HG03045 (cell line): ENCODE data around the gene GNA12.
"Not testable (repeated sequence)": the region's sequence is repeated elsewhere in the genome, so short reads cannot be mapped to it uniquely, and the experiment has no call there.

Experiments used
- ATAC-seq: cut with Tn5 transposase; IDR thresholded peaks from one replicate; pipeline ENCODE4 v1.9.1; 2021; ENCODE audit warnings: mild to moderate bottlenecking, moderate library complexity; ENCODE audit not compliant: unreplicated experiment

The GNA12 gene

DNA sequence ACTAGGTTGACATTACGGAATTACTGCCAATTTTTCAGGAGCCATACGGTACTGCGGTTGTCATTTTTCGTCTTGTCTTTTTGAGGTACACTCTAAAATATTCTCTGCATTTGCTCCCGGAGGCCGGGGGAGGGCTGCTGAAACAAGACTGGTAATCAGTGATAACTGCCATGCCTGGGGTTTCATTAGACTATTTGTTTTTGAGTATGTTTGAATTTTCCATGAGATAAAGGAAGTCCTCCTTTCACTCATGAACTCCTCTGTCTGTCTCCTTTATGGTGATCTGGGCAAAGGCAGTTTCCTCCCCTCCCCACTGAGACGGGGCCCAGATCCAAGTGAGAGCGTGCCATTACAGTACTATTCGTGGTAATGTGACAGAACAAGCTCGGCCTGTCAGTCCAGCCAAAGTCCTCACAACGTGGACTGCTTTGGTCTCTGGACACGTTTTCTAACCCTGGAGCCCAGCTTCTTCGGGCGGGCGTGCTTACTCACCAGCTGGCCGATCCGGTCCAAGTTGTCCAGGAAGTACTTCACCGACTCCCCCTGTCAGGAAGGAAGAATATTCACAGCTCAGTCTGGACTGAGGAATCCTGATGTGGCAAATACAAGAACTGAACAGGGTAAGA lies 111.0 kb downstream of the GNA12 start:
- ATAC-seq = no peak

DNA sequence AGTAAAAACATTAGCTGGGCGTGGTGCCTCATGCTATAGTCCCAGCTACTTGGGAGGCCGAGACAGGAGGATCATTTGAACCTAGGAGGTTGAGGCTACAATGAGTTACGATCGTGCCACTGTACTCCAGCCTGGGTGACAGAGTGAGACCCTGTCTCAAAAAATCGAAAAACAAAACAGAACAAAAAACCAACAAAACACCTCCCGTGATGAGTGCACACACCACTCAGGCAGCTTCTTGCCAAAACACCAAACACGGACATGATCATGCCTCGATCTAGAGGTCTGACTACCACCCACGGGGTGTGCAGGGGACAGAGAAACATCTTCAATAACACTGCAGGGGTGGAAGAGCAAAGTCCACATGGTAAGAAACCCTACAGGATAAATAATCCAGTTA lies 111.7 kb downstream of the GNA12 start:
- no peak for ATAC-seq

DNA sequence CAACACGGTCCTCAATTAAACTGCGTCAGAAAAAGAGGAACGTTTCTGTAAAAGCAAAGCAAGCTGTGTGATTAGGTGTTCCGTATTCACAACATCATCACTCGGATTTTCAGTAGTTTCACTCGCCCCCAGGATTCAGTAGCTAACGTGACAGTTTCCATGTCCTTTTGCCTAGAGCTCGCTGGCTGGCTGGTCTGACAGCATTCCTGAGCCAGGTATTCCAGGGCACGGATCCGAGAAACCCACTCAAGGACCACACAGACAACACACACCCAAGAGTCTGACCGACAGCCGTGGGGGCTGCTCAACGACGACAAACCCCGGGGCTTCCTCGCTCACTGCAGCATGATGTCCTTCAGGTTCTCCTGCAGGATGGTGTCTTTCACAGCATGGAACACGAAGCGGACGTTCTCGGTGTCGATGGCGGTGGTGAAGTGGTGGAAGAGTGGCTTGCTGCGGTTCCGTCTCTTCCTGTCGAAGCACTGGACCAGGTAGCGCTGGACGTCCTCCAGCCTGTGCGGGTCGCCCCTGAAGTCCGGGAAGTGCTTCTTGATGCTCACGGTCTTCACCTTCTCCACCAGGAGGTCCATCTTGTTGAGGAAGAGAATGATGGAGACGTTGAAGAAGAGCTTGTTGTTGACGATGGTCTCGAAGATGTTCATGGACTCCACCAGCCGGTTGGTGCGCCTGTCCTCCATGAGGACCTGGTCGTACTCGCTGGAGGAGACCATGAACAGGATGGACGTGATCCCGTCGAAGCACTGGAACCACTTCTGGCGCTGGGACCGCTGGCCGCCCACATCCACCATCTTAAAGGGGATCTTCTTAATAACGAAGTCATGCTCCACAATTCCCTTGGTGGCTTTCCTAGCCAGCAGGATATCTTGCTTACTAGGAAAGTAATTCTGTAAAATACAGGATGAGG lies 113.0 kb downstream of the GNA12 start:
- no peak for ATAC-seq

DNA sequence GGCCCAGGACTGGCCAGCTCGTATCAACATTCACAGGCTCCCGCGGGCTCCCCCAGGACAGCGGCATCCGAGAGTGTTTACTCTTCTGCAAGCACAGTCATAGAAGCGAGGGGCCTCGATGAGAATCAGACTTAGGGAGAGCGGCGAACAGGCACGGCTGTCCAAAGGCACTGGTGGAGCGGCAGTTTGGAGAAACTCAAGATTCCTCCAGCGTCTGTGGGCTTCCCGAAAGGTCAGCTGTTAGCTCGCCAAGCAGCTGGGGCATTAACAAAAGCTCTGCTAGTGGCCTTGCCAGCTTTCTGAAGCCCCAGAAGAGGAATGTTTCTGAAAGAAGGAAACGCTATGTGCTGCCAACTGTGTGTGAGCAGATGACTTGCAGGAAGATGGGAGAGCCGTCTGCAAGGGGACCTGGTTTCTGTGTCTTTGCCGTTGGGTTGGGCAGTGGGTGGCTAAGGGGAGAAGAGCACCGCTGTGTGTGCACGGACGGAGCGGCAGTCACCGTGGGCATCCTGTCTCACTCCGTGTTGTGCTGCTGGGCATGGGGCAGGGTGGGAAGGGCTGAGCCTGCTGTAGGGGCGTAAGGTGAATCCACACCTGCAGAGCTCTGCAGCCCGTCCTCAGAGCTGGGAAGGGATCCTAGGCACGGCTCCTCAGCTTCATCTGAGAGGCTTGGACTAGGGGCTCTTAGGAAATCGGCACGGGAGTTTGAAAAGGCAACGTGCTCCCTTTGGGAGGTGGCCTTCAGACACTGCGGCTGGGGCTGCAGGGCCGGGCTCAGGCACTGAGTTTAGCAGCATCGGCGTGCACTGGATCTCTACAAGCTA lies 114.0 kb downstream of the GNA12 start:
- no peak for ATAC-seq

DNA sequence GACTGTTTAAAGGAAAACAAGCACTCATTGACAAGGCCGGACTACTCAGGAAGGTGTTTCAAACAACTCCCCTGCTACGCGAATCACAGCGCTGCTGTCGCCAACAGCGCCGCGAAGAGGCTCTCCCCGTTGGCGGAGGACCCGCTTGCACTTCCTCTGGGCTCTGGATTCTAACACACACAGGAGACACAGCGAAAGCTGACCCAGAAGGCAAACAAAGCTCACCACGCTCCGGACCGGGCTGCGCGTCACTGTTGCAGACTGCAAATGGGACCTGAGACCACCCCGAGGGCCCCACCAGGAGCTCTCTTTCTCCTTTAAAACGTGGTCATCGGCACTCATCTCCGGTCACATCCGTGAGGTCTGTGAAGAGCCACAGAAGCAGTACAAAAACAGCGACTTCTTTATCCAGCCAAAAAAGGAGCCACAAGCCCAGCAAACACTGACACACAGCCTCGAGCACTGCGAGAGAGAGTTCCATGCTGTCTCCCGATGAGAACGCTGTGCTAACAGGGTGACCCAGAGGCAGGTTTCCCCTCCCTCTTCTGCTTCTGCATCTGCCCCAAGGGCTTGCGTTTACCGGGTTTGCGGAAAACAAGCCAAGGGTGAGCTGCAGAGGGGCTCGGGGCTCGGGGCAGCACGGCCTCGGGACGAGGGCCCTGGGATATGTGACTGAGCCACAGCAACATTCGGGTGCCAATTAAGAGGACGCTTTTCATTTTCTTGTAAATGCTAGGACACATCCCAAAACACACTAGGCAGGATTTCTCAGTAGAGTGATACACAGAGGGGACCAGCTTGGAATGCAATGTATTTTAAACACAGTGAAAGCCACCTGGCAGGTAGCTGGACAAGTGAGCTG lies 114.8 kb downstream of the GNA12 start:
- no peak for ATAC-seq

DNA sequence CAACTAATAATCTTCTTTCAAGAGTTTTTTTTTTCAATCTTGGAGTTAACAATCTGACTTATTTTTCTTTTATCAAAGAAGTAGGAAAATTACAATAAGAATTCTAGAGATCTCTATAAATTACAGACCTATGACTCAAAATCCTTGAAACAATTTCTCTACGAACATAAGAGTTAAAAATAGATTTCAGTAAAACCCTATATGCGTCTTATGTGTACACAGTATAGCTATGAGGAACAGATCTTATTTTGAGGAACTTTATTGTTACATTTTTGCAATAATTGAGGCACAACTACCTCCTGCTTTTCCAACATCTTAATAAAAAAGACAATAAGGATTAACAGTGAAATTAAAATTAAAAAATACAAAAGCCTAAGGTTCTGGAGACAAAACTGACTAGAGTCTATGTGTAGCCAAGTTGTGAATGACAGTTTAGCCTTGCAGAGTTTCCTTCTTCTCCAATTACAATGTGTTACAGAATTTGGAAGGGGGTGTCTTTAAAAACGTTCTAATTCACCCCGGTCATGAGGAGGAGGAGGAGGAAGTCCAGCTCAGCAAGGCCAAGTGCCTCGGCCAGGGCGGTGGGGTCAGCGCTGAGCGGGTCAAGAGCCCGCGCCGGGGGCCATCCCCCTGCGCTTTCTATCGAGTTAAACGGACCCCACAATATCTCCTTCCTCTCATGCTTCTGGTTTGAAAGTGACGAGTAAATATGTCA lies 115.6 kb downstream of the GNA12 start:
- no peak for ATAC-seq

DNA sequence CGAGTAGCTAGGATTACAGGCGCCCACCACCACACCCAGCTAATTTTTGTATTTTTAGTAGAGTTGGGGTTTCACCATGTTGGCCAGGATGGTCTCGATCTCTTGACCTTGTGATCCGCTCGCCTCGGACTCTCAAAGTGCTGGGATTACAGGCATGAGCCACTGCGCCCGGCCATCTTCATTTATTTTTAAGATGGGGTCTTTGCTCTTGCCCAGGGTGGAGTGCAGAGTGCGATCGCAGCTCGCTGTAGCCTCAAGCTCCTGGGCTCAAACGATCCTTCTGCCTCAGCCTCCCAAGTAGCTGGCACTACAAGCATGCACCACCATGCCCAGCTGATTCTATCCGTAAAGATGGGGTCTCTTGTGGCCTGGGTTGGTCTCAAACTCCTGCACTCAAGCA lies 116.9 kb downstream of the GNA12 start:
- ATAC-seq = not testable (repeated sequence)

DNA sequence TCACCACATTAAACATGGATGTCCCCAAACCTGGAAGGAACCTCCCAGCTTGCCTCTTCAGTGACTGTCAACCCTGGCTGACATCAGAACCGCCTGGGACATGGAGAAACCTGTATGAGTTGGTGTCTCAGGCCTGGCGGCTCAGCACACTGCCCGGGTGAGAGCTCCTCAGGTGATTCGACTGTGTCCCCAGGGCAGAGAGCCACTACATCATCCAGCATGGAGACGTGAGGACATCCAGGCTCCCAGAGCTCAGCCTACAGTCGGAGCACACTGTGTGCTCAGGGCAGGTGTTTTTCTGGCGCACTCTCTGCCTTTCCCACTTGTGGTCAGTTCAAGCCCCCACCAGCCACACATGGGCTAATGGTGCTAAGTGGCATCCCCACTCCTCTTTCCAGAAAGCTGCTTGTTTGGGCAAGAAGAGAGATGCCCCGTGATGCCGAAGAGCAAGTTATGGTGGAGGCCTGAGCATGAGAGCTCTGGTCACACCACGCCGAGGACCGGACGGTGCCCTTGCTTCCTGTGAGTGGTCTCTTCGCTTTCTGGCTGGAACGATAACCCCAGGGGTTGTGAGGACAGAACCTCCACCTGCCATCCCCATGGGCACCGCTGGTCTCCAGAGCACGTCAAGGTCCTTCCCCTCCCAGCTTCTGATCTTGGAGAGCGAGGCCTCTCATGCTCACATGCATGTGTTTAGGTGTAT lies 117.6 kb downstream of the GNA12 start:
- ATAC-seq = no peak

DNA sequence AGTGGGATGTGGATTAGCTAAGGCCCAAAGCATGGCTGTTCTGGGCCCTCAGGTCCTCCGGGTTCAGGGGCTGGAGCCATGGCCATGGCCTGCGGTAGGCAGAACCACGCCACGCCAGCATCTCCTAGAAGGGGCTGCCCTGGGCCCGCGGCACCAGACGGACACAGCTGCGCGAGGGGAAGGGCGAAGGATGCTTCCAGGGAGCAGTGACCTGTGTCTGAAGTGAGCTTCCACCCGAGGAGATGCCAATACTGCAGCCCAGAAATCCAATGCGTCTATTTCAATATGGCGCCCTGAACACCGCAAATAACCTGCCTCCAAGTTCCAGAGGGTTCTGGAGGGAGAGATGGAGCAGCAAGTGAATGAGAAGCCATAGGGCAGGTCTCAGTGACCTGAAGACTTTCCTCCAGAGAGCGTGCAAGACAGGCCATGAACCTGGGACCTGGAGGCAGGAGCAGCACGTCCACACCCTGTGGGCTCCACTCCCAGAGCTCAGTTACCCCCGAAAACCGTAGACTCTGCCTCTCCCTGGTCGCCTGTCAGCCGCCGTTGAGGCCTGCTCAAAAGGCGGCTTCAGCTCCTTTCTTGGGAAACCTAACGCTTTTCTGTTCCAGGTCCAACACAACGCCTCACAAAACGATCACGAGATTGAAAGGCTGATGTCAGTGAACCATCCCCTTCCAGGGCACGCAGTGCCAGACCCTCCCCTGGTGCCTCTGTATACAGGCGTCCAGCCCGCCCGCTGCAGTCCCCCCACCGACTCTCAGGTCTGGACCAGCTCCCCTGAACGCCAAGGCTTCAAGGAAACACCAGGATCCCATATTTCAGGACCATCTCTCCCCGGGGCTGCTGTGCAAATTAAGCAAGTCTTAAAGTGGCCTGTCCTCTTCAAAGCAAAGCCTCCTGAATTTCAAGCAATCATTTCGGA lies 118.7 kb downstream of the GNA12 start:
- ATAC-seq = no peak

DNA sequence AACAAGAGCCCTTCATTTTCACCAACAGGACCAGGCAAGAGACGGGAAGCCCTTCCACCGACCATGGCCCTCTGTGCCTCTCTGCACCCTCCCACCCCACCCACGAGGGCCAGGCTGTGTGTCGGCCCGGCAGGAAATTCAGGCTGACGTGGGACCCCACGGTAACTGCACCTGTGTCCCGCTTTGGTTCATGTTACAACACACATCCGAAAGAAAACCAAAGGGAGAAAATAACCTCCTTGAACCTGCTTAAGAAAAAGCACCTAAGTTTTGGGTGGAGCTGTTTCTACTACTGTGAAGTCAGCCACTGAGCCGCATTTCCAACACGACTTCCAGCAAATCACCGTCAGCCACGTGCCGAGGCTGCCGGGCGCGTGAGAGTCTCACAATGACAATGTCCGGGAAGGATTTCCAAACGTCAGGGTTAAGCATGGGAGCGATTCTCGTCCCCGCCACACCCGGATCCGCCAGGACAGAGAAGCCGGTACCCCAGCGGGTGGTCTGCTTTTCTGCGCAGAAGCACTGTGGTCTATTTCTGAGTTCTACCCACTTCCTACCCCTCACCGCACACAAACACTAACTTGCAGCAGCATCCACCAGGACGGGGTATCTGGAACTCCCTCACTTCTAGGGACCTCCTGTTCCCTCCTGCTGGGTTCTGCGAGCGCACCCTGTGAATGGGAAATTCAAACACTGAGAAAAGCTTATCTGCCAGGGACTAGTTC lies 119.5 kb downstream of the GNA12 start:
- no peak for ATAC-seq

DNA sequence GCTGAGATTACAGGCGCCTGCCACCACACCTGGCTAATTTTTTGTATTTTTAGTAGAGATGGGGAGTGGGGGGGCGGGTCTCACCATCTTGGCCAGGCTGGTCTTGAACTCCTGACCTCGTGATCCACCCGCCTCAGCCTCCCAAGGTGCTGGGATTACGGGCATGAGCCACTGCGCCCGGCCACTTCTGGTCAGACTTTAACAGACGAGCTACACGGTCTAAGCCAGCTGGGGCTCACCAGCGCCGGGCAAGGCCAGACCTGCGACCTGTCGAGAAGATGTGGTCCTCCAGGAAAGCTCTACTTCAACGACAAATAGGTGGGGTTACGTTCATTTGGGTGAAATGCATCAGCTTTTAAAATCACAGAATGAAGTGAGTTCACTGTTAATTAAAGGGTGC lies 120.1 kb downstream of the GNA12 start:
- ATAC-seq = not testable (repeated sequence)

DNA sequence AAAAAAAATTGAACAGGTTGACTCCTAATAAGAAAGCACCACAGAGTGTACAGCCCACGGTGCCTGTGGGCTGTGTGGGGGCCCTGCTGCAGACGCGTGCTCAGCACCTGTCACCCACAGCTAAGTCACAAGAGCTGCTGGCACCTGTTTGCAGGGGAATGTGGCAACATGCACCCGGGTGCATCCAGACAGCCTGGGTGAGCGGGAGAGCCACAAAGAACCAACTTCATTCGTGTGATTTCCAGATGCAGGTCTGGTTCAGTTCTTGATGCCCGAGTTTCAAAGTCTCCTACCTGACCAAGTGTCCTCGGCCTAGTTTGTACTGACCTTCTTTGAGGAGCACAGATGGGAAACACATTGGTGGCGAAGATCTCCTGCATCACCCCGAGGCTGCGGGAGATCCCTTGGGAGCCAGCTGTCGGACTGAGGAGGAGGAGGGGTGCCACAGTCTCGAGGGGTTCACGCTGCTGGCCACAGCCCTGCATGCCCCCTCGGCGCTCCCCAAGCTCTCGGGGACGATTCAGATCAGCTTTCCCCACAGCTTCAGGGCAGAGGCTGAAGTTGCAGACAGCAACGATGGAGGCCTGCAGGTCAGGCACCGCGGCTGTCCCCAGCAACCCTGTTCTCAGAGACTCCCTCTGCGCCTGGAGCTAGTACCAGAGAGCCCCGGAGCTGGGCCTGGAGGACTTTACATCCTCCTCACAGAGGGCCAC lies 120.8 kb downstream of the GNA12 start:
- ATAC-seq = no peak

DNA sequence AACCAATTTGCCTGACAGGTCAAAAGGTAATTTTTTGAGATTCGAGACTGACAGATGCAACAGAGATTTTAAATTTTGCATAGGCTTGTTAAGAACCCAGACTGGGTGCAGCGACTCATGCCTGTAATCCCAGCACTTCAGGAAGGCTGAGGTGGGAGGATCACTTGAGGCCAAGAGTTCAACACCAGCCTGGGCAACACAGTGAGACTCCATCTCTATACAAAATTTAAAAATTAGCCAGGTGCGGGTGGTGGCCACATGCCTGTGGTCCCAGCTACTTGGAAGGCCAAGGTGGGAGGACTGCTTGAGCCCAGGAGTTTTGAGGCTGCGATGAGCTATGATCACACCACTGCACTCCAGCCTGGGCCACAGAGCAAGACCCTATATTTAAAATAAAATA lies 121.5 kb downstream of the GNA12 start:
- no peak for ATAC-seq

DNA sequence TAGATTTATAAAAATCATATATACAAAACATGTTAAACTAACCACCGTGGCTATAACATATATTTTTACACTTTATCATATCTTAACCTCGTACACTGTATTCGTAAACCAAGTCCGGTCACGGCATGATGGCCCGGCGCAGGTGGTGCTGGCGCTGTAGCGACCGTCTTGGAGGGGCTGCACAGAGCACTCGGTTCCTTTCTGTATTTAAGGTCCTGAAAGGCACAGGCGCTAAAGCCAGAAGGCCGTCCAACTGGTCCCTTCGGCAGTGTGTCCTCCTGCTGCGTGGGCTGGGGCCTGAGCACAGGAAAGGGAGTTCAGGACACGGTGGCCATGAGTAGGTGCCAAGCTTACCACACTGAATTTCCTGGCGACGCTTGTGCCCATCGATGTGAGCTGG lies 122.3 kb downstream of the GNA12 start:
- ATAC-seq = no peak

DNA sequence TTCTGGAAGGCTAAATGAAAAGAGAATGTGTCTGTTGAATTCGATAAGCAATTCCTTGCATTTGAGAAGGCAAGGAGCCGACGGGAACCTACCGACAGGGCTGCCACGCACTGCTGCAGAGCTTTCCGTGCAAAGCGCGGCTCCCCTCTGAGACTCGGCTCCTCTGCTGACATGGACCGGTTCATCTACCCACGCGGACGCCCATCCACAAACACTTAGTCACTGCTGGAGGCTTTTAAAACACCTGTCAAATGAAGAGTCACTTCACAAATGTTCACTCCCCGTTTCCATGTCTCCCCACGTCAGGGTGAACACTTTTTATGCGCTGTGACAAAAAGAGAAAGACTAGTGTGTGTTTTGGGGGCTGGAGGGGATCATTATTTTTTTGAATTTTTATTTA lies 124.1 kb downstream of the GNA12 start:
- ATAC-seq = no peak

DNA sequence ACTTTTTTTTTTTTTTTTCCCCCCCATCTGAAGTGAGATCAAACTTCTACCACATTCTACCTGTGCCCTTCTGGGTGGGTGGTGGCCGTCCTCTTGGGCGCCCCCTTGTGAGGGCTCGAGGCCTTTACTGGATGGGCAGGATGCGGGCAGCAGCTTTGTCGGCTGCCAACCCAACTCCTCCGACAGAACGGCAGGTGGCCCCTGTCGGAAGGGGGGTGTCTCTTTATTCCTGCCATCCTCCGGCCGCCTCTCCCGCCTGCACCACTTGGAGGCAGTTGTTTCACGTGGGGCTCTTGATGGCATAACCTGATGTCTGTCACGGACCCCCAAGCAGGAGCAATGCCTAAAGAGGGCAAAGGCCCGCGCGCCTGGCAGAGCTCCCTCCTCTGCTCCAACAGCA lies 125.1 kb downstream of the GNA12 start:
- ATAC-seq = no peak
